H9 (cell line): Measurements from ENCODE around the gene DNAJC9. TPM values are rescaled to one million over a fixed set of nuclear protein-coding genes. Genes with fewer than 3 reads are reported as not detected.

Experiments used
- DNase-seq: peaks from one replicate; pipeline ENCODE4 v3.0.0-alpha.2; 2017
- H2AFZ ChIP-seq: one replicate; pipeline ENCODE4 v1.6.1; 2013; ENCODE audit warnings: mild to moderate bottlenecking, low read length, control low read depth, moderate library complexity
- H2AK5ac ChIP-seq: 2 replicates; pipeline ENCODE4 v1.6.1; 2013; ENCODE audit warnings: low read length, control low read depth, mixed read lengths; ENCODE audit not compliant: insufficient read length
- H2BK120ac ChIP-seq: one replicate; pipeline ENCODE4 v1.6.1; 2013; ENCODE audit warnings: low read depth, mild to moderate bottlenecking, low read length, control low read depth, inconsistent platforms; ENCODE audit not compliant: poor library complexity, severe bottlenecking
- H2BK12ac ChIP-seq: 2 replicates; pipeline ENCODE4 v1.6.1; 2013; ENCODE audit warnings: low read length, control low read depth, mixed read lengths, low read depth; ENCODE audit not compliant: insufficient read length
- H2BK15ac ChIP-seq: 2 replicates; pipeline ENCODE4 v1.6.1; 2013; ENCODE audit warnings: low read depth, low read length, control low read depth
- H2BK20ac ChIP-seq: one replicate; pipeline ENCODE4 v1.6.1; 2013; ENCODE audit warnings: low read depth, mild to moderate bottlenecking, low read length, control low read depth, inconsistent platforms; ENCODE audit not compliant: poor library complexity, severe bottlenecking
- H2BK5ac ChIP-seq: 2 replicates; pipeline ENCODE4 v1.6.1; 2013; ENCODE audit warnings: low read length, control low read depth, mixed read lengths; ENCODE audit not compliant: insufficient read length
- H3K14ac ChIP-seq: 2 replicates; pipeline ENCODE4 v1.6.1; 2013; ENCODE audit warnings: low read length, control low read depth; ENCODE audit not compliant: insufficient read depth
- H3K18ac ChIP-seq: 2 replicates; pipeline ENCODE4 v1.6.1; 2013; ENCODE audit warnings: low read depth, mild to moderate bottlenecking, mixed read lengths, low read length, control low read depth; ENCODE audit not compliant: insufficient read length
- H3K23ac ChIP-seq: 2 replicates; pipeline ENCODE4 v1.6.1; 2013; ENCODE audit warnings: low read length, control low read depth, mixed read lengths, low read depth; ENCODE audit not compliant: insufficient read length
- H3K23me2 ChIP-seq: 2 replicates; pipeline ENCODE4 v1.6.1; 2013; ENCODE audit warnings: low read depth, mild to moderate bottlenecking, mixed read lengths, low read length, control low read depth; ENCODE audit not compliant: insufficient read length, poor library complexity, severe bottlenecking
- H3K27ac ChIP-seq: 2 replicates; pipeline ENCODE4 v1.5.1; 2013; ENCODE audit warnings: low read length, control low read depth, mixed read lengths, low read depth; ENCODE audit not compliant: insufficient read length
- H3K27me3 ChIP-seq: 2 replicates; pipeline ENCODE4 v1.6.1; 2013; ENCODE audit warnings: low read length, control low read depth, inconsistent platforms; ENCODE audit not compliant: insufficient read depth
- H3K4ac ChIP-seq: 2 replicates; pipeline ENCODE4 v1.6.1; 2013; ENCODE audit warnings: low read depth, mild to moderate bottlenecking, control low read depth, inconsistent platforms, low read length, moderate library complexity
- H3K4me1 ChIP-seq: 2 replicates; pipeline ENCODE4 v1.6.1; 2013; ENCODE audit warnings: low read length, control low read depth, inconsistent platforms; ENCODE audit not compliant: insufficient read depth
- H3K4me2 ChIP-seq: 2 replicates; pipeline ENCODE4 v1.6.1; 2013; ENCODE audit warnings: low read length, control low read depth, mixed read lengths; ENCODE audit not compliant: insufficient read length, insufficient read depth
- H3K56ac ChIP-seq: 2 replicates; pipeline ENCODE4 v1.6.1; 2013; ENCODE audit warnings: low read depth, mild to moderate bottlenecking, mixed read lengths, low read length, control low read depth; ENCODE audit not compliant: insufficient read length
- H3K79me1 ChIP-seq: 2 replicates; pipeline ENCODE4 v1.6.1; 2013; ENCODE audit warnings: low read depth, mild to moderate bottlenecking, moderate library complexity, low read length, control low read depth, inconsistent platforms; ENCODE audit not compliant: insufficient read depth, poor library complexity, severe bottlenecking
- H3K79me2 ChIP-seq: 2 replicates; pipeline ENCODE4 v1.6.1; 2013; ENCODE audit warnings: low read length, control low read depth, inconsistent platforms; ENCODE audit not compliant: insufficient read depth
- H3K9ac ChIP-seq: 2 replicates; pipeline ENCODE4 v1.6.1; 2013; ENCODE audit warnings: low read length, control low read depth, mixed read lengths; ENCODE audit not compliant: insufficient read length; ENCODE audit errors: extremely low read depth
- H3K9me3 ChIP-seq: one replicate; pipeline ENCODE4 v1.6.1; 2013; ENCODE audit warnings: low read depth, low read length, inconsistent platforms; ENCODE audit not compliant: control insufficient read depth
- H3T11ph ChIP-seq: one replicate; pipeline ENCODE4 v1.6.1; 2013; ENCODE audit warnings: mild to moderate bottlenecking, low read length, control low read depth, inconsistent platforms
- H4K20me1 ChIP-seq: one replicate; pipeline ENCODE4 v1.6.1; 2013; ENCODE audit not compliant: control insufficient read depth, insufficient read length, insufficient read depth
- H4K5ac ChIP-seq: 2 replicates; pipeline ENCODE4 v1.6.1; 2013; ENCODE audit warnings: low read depth, mild to moderate bottlenecking, mixed read lengths, low read length, control low read depth; ENCODE audit not compliant: insufficient read length
- H4K8ac ChIP-seq: replicated peaks from 2 replicates; pipeline ENCODE4 v1.6.1; 2013; ENCODE audit warnings: low read length, control low read depth, mixed read lengths, low read depth; ENCODE audit not compliant: insufficient read length
- H4K91ac ChIP-seq: 2 replicates; pipeline ENCODE4 v1.6.1; 2013; ENCODE audit warnings: low read depth, mild to moderate bottlenecking, moderate library complexity, mixed read lengths, low read length, control low read depth; ENCODE audit not compliant: insufficient read length
- H3K27ac Mint-ChIP-seq, 3 experiments: 2 replicates in 2 of 3; 3 replicates in 1 of 3; pipeline ENCODE4 v1.8.0; 2020 to 2021; ENCODE audit warnings: mixed read lengths in 3 of 3, mild to moderate bottlenecking in 1 of 3, moderate library complexity in 1 of 3
- H3K27me3 Mint-ChIP-seq: 2 replicates; pipeline ENCODE4 v1.8.0; 2021; ENCODE audit warnings: low read depth, mild to moderate bottlenecking, moderate library complexity, mixed read lengths
- H3K36me3 Mint-ChIP-seq, 3 experiments: 2 replicates in 2 of 3; 3 replicates in 1 of 3; pipeline ENCODE4 v1.8.0; 2020 to 2021; ENCODE audit warnings: low read depth in 3 of 3, mixed read lengths in 3 of 3; ENCODE audit not compliant: insufficient read depth in 1 of 3
- H3K4me1 Mint-ChIP-seq, 2 experiments: 2 replicates each; pipeline ENCODE4 v1.8.0; 2020; ENCODE audit warnings: mixed read lengths in 2 of 2
- H3K4me3 Mint-ChIP-seq, 2 experiments: 2 replicates in 1 of 2; 3 replicates in 1 of 2; pipeline ENCODE4 v1.8.0; 2020 to 2021; ENCODE audit warnings: mild to moderate bottlenecking in 2 of 2, mixed read lengths in 2 of 2, moderate library complexity in 1 of 2
- H3K9me3 Mint-ChIP-seq, 2 experiments: 2 replicates in 1 of 2; 3 replicates in 1 of 2; pipeline ENCODE4 v1.8.0; 2020; ENCODE audit warnings: mild to moderate bottlenecking in 2 of 2, mixed read lengths in 2 of 2, moderate library complexity in 1 of 2
- CTCF ChIP-seq: fragments of 200-600 bp; sonication (generic); conservative IDR thresholded peaks from 3 replicates; pipeline ENCODE4 v1.8.0; 2021; ENCODE audit warnings: antibody characterized with exemption, mild to moderate bottlenecking
- WGBS: extraction: QIAGEN DNeasy Blood & Tissue Kit; methylation state at CpG from one replicate; pipeline ENCODE4 v1.1.7; 2013; ENCODE audit warnings: missing lambda C conversion rate, low lambda C conversion rate, mixed read lengths; ENCODE audit not compliant: insufficient read length; ENCODE audit errors: extremely low coverage; 5-methylcytosine and 5-hydroxymethylcytosine counted together
- total RNA-seq: library from RNA; stranded (reverse); gene quantifications from 2 replicates; pipeline ENCODE4 v1.2.1, GENCODE V29; 2021

The DNAJC9 gene
- total RNA-seq, 1 experiment from 2014 or later = 45.7 TPM

- no peaks in the 10 kb centered on the region for H3K4me1 ChIP-seq
- no peak overlapping the region for H2AFZ ChIP-seq
- no peak overlapping the region for H3K56ac ChIP-seq
- no peak overlapping the region for H3K9ac ChIP-seq
- TF ChIP-seq CTCF = no peak
- H2BK120ac ChIP-seq = no peak overlapping the region
- no peak overlapping the region for H2AK5ac ChIP-seq
- Mint-ChIP-seq H3K9me3 (no peaks in the 10 kb centered on the region), H3K36me3 (peaks cover 0 to 11% (median 10%) of the 10 kb centered on the region in 3 experiments; a peak in 5 of 7 replicates), H3K27ac (no peak overlapping the region), H3K4me3 (no peak overlapping the region), H3K4me1 (no peaks in the 10 kb centered on the region), H3K27me3 (no peaks in the 10 kb centered on the region)
- WGBS = no CpG with 5 or more reads among the region's 2 CpGs
- H3K4me2 ChIP-seq = no peak overlapping the region
- no peak overlapping the region for H4K5ac ChIP-seq
- no peak overlapping the region for H2BK15ac ChIP-seq
- H3K27ac ChIP-seq = no peak overlapping the region
- H3K4ac ChIP-seq = no peak overlapping the region
- no peak overlapping the region for H2BK5ac ChIP-seq
- no peak overlapping the region for H3T11ph ChIP-seq
- H3K23me2 ChIP-seq = no peaks in the 10 kb centered on the region
- H3K79me1 ChIP-seq = no peaks in the 10 kb centered on the region
- no peak overlapping the region for H3K18ac ChIP-seq
- no peaks in the 10 kb centered on the region; the same call in 1 of the 2 replicates for H3K79me2 ChIP-seq
- H2BK20ac ChIP-seq = no peak overlapping the region
- no peak overlapping the region for H3K14ac ChIP-seq
- no peaks in the 10 kb centered on the region for H4K20me1 ChIP-seq
- H4K91ac ChIP-seq = no peak overlapping the region
- no peak overlapping the region for H2BK12ac ChIP-seq
- no peak overlapping the region for H4K8ac ChIP-seq
- no peaks in the 10 kb centered on the region for H3K27me3 ChIP-seq
- no peaks in the 10 kb centered on the region for H3K9me3 ChIP-seq
- no peak overlapping the region for H3K23ac ChIP-seq
- DNase-seq = no peak
Observed at GRCh38 chr10:73217628-73218027, 29.4 kb downstream of the DNAJC9 start.
